Prostate gland (tissue), 2 donors: ENCODE results near the gene TYW1B. TPM values are rescaled to one million over a fixed set of nuclear protein-coding genes. Genes with fewer than 3 reads are reported as not detected.
"Not testable (repeated sequence)": the region's sequence is repeated elsewhere in the genome, so short reads cannot be mapped to it uniquely, and the experiment has no call there.

ENCODE experiments used
- DNase-seq: peaks from one replicate; pipeline ENCODE4 v3.0.0-alpha.2; 2019; ENCODE audit warnings: low spot score
- H3K27ac ChIP-seq, 2 donors: fragments of 200-600 bp; sonication (generic); 2 replicates each; pipeline ENCODE4 v1.5.1; 2017 to 2019
- H3K27me3 ChIP-seq: fragments of 200-600 bp; sonication (generic); replicated peaks from 2 replicates; pipeline ENCODE4 v1.5.1; 2019; ENCODE audit not compliant: insufficient read depth
- H3K36me3 ChIP-seq, 2 donors: fragments of 200-600 bp; sonication (generic); 1 replicate in 1 of 2; 2 replicates in 1 of 2; pipeline versions ENCODE4 v1.5.1 to v1.8.1; 2017 to 2019
- H3K4me1 ChIP-seq: fragments of 200-600 bp; sonication (generic); replicated peaks from 2 replicates; pipeline ENCODE4 v1.5.1; 2019
- H3K4me3 ChIP-seq, 2 donors: fragments of 200-600 bp; sonication (generic); 2 replicates each; pipeline ENCODE4 v1.5.1; 2017 to 2019
- H3K9me3 ChIP-seq: fragments of 200-600 bp; sonication (generic); 2 replicates; pipeline ENCODE4 v1.5.1; 2017
- POLR2A ChIP-seq: fragments of 450-650 bp; IDR thresholded peaks from one replicate; pipeline ENCODE4 v1.6.1; 2016; ENCODE audit warnings: antibody characterized with exemption, mild to moderate bottlenecking
- POLR2AphosphoS5 ChIP-seq: sonication (generic); formaldehyde crosslinking; IDR thresholded peaks from one replicate; pipeline ENCODE4 v1.6.1; 2017; ENCODE audit warnings: antibody characterized with exemption
- WGBS: methylation state at CpG from one replicate; pipeline ENCODE4 v1.1.5; 2018; 5-methylcytosine and 5-hydroxymethylcytosine counted together
- intact Hi-C: fragments of 100-400 bp; cut with DNase I; formaldehyde crosslinking; loops from one replicate; pipeline ENCODE4 v1.14.2; 2022
- total RNA-seq, 2 donors: library from RNA; depleted of rRNA; stranded (reverse); fragments of >200 nt; gene quantifications; one replicate each; pipeline ENCODE4 v1.1.0, GENCODE V29; 2016
- TF ChIP-seq, protein P1 (sequence below), 4 experiments: fragments of 200-600 bp in 2 of 4; fragments of 450-650 bp in 2 of 4; sonication (generic) in 2 of 4; IDR thresholded peaks; 1 replicate in 3 of 4; 2 replicates in 1 of 4; pipeline ENCODE4 v1.5.1; 2016 to 2019; ENCODE audit warnings: antibody characterized with exemption in 4 of 4, mild to moderate bottlenecking in 2 of 4, moderate library complexity in 2 of 4

The TYW1B gene
- total RNA-seq, 2 donors from 2014 or later: 4.3 to 8.4 TPM

DNA sequence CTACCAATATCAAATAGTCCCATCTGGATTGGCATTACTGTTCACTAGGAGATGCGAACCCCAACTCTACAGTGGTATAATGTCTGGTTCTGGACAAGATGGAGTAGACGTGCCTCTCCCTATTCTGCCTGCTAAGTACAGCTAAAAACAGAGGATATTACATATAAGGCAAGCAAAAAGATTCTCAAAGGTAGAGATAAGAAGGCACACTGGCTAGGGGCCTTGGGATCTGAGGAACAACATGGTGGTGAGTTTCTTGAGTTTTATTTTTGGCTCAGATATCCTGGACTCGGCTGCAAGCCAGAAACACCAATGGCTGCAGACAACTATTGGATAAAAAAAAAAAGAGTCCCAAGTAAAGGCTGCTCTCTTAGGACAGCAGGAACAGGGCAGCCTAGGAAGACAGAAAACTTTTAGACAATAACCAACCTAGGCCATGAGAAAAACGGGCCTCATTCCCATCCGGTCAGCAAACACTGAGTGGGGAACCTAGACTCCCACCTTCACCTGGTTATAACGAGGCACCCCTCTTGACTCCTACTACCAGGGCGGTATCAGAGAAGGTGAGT is 222.1 kb downstream of the TYW1B start:
- WGBS: 93% methylated on average over 6 of the region's 7 CpGs
- H3K36me3 ChIP-seq, H3K27ac ChIP-seq, intact Hi-C loops, DNase-seq, H3K9me3 ChIP-seq, H3K4me3 ChIP-seq, H3K27me3 ChIP-seq, H3K4me1 ChIP-seq: not testable (repeated sequence)

DNA sequence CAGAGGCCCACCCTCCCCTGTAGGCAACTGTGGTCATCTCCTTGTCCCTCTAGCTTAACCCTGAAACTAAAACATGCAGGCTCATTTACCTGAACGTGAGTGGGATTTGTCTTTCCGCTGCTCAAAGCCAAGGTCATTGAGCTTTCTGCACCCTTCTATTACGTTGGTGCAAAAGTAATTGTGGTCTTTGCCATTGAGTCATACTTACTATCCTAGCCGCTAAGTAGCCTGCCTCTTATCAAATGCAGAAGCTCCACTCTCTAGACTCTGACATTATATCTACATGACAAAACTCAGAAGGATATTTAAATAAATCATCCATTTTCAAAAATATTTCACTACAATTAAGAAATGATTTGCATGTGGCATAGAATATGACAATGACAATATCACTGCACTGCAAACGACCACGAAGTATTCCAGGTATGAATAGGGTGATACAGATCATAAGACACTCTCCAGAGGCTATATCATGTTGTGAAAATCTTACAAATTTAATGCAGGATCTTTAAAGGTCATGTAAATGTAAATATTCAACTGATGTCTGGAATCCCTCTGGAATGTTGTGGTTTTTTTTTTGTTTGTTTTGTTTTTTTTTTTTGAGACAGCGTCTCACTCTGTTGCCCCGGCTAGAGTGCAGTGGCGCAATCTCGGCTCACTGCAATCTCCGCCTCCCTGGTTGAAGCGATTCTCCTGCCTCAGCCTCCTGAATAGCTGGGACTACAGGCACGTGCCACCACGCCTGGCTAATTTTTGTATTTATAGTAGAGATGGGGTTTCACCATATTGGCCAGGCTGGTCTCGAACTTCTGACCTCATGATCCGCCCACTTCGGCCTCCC is 223.0 kb downstream of the TYW1B start:
- H3K36me3 ChIP-seq, H3K9me3 ChIP-seq, H3K4me1 ChIP-seq, intact Hi-C loops, H3K27me3 ChIP-seq, H3K4me3 ChIP-seq, DNase-seq, H3K27ac ChIP-seq: not testable (repeated sequence)
- WGBS: 86% methylated on average over 17 of the region's 17 CpGs

DNA sequence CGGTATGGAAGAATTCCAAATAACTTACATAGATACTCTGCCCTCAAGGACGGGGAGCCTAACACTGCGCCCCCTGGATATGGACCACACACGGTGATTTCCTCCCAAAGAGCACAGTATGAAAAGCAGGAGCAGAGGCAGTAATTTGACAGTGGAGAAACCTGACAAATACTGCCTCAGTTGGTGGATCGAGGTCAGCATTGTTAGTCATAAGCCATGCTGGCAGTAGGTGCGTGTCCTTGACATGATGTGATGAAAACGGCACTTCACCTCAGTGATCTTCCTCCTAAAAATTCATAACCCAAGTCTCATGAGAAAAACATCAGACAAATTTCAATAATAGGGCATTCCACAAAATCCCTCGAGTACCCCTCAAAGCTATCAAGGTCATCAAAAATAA is 224.5 kb downstream of the TYW1B start:
- H3K4me1 ChIP-seq, H3K9me3 ChIP-seq, H3K4me3 ChIP-seq, H3K36me3 ChIP-seq, H3K27ac ChIP-seq, intact Hi-C loops, H3K27me3 ChIP-seq, DNase-seq: not testable (repeated sequence)
- 95% methylated on average over 8 of the region's 8 CpGs for WGBS

GRCh38 chr7:72603073-72603472 is 224.9 kb downstream of the TYW1B start:
- Histone ChIP-seq H3K4me1 (no peaks in the 10 kb centered on the region), H3K9me3 (no peaks in the 10 kb centered on the region), H3K27me3 (no peaks in the 10 kb centered on the region), H3K36me3 (no peaks in the 10 kb centered on the region), H3K4me3 (no peak overlapping the region), H3K27ac (no peak overlapping the region)
- intact Hi-C loops: no loop called here
- 95% methylated on average over 5 of the region's 5 CpGs for WGBS
- TF ChIP-seq, protein P1, sequence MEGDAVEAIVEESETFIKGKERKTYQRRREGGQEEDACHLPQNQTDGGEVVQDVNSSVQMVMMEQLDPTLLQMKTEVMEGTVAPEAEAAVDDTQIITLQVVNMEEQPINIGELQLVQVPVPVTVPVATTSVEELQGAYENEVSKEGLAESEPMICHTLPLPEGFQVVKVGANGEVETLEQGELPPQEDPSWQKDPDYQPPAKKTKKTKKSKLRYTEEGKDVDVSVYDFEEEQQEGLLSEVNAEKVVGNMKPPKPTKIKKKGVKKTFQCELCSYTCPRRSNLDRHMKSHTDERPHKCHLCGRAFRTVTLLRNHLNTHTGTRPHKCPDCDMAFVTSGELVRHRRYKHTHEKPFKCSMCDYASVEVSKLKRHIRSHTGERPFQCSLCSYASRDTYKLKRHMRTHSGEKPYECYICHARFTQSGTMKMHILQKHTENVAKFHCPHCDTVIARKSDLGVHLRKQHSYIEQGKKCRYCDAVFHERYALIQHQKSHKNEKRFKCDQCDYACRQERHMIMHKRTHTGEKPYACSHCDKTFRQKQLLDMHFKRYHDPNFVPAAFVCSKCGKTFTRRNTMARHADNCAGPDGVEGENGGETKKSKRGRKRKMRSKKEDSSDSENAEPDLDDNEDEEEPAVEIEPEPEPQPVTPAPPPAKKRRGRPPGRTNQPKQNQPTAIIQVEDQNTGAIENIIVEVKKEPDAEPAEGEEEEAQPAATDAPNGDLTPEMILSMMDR (IDR thresholded peaks at IDR 0.05): no peak
- TF ChIP-seq POLR2A (no peak), POLR2AphosphoS5 (no peak)
- DNase-seq: no peak

GRCh38 chr7:72601683-72602082 is 226.3 kb downstream of the TYW1B start:
- WGBS: 49% methylated on average over 2 of the region's 2 CpGs
- H3K27me3 ChIP-seq, DNase-seq, H3K9me3 ChIP-seq, intact Hi-C loops, H3K36me3 ChIP-seq, H3K27ac ChIP-seq, H3K4me1 ChIP-seq, H3K4me3 ChIP-seq: not testable (repeated sequence)

GRCh38 chr7:72590023-72590422 is 238.0 kb downstream of the TYW1B start:
- intact Hi-C loops, H3K4me1 ChIP-seq, H3K27me3 ChIP-seq, H3K36me3 ChIP-seq, H3K4me3 ChIP-seq, DNase-seq, H3K9me3 ChIP-seq, H3K27ac ChIP-seq: not testable (repeated sequence)
- WGBS: 92% methylated on average over 4 of the region's 4 CpGs

DNA sequence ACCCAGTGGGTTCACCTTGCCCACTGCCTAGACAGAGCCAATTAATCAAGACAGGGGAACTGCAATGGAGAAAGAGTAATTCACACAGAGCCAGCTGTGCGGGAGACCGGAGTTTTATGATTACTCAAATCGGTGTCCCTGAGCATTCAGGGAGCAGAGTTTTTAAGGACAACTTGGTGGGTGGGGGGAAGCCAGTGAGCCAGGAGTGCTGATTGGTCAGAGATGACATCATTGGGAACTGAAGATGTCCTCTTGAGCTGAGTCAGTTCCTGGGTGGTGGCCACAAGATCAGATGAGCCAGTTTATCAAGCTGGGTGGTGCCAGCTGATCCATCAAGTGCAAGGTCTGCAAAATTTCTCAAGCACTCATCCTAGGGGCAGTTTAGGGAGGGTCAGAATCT is 240.7 kb downstream of the TYW1B start:
- H3K27me3 ChIP-seq, H3K4me3 ChIP-seq, H3K36me3 ChIP-seq, DNase-seq, H3K9me3 ChIP-seq, H3K4me1 ChIP-seq, intact Hi-C loops, H3K27ac ChIP-seq: not testable (repeated sequence)
- 95% methylated on average over 3 of the region's 3 CpGs for WGBS

DNA sequence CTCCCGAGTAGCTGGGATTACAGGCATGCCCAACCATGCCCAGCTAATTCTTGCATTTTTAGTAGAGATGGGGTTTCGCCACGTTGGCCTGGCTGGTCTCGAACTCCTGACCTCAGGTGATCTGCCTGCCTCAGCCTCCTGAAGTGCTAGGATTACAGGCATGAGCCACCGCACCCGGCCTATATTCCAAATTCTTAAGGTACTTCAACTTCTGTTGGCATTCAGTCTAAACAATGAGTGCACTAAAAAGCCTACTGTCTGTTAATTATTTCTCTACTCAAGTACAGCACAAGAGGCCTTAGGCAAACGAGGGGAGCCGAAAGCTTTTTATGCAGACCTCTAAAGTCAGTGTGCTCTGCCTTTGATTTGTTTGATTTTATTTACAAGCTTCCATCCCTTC is 243.4 kb downstream of the TYW1B start:
- H3K4me3 ChIP-seq, H3K9me3 ChIP-seq, H3K27ac ChIP-seq, H3K36me3 ChIP-seq, intact Hi-C loops, H3K4me1 ChIP-seq, H3K27me3 ChIP-seq, DNase-seq: not testable (repeated sequence)
- 80% methylated on average over 8 of the region's 8 CpGs for WGBS

GRCh38 chr7:72583620-72584361 is 244.2 kb downstream of the TYW1B start:
- WGBS: 79% methylated on average over 3 of the region's 3 CpGs

DNA sequence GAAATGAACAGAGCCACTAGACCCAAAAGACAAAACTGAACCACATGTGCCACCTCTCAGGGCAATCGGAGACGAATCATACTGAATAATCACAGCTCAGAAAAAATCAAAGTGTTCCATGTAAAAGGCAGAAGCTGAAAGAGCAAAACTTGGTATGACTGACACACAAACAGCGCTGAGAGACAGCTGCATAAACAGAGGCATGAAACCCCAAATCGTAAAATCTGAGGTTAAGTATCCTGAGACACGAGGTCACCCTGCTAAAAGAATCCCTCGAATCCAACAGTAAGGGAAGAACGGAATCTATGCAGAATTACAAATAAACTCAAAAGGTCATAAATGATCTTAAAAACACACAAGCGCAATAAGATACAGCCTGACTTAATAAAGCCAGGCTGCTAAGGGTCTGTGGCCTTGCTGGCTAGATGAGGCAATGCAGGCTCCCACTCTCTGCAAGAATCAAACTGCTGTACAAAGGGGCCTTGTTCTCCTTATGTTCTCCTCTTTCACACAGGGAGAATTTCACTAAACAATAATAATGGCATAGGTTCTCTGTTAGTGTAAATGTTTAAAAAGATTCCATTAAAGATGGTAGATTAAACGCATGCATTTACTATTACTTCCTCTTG is 247.7 kb downstream of the TYW1B start:
- not testable (repeated sequence) for DNase-seq, H3K27me3 ChIP-seq
- 55% methylated on average over 9 of the region's 9 CpGs for WGBS

More at GRCh38 chr7:72583620-72584361, 244.2 kb downstream of the TYW1B start:
- H3K9me3 ChIP-seq, intact Hi-C loops, H3K27ac ChIP-seq, H3K36me3 ChIP-seq, H3K4me1 ChIP-seq, H3K27me3 ChIP-seq, DNase-seq, H3K4me3 ChIP-seq: not testable (repeated sequence)

More for the DNA sequence above, 247.7 kb downstream of the TYW1B start:
- H3K27ac ChIP-seq, H3K4me1 ChIP-seq, H3K9me3 ChIP-seq, H3K36me3 ChIP-seq, H3K4me3 ChIP-seq, intact Hi-C loops: not testable (repeated sequence)
